GM18499 (cell line): Measurements from ENCODE around the gene ABLIM3.
"Not testable (repeated sequence)": the region's sequence is repeated elsewhere in the genome, so short reads cannot be mapped to it uniquely, and the experiment has no call there.

ENCODE experiments used
- ATAC-seq: cut with Tn5 transposase; IDR thresholded peaks from one replicate; pipeline ENCODE4 v1.9.1; 2021; ENCODE audit warnings: moderate number of reproducible peaks; ENCODE audit not compliant: insufficient read depth, unreplicated experiment

Gene ABLIM3

GRCh38 chr5:149242339-149242738 is 101.0 kb downstream of the ABLIM3 start:
- ATAC-seq, result no peak

GRCh38 chr5:149246906-149247305 is 105.6 kb downstream of the ABLIM3 start:
- ATAC-seq, result no peak

- no peak for ATAC-seq
Measured at GRCh38 chr5:149247726-149248125, 106.4 kb downstream of the ABLIM3 start.

GRCh38 chr5:149251546-149251945 is 110.3 kb downstream of the ABLIM3 start:
- no peak for ATAC-seq

GRCh38 chr5:149254506-149254905 is 113.2 kb downstream of the ABLIM3 start:
- no peak for ATAC-seq

GRCh38 chr5:149256451-149256850 is 115.2 kb downstream of the ABLIM3 start:
- no peak for ATAC-seq

- ATAC-seq, result no peak
Measured at GRCh38 chr5:149257131-149257530, 115.8 kb downstream of the ABLIM3 start.

- ATAC-seq, result no peak
Measured at GRCh38 chr5:149257889-149258705, 116.8 kb downstream of the ABLIM3 start.

GRCh38 chr5:149260761-149261160 is 119.5 kb downstream of the ABLIM3 start:
- no peak for ATAC-seq

- ATAC-seq, result no peak
Measured at GRCh38 chr5:149261246-149261645, 120.0 kb downstream of the ABLIM3 start.

- ATAC-seq, result no peak
Measured at GRCh38 chr5:149262315-149262714, 121.0 kb downstream of the ABLIM3 start.

- ATAC-seq, result no peak
Measured at GRCh38 chr5:149264439-149265067, 123.3 kb downstream of the ABLIM3 start.

- ATAC-seq, result no peak
Measured at GRCh38 chr5:149265068-149265465, 123.8 kb downstream of the ABLIM3 start.

GRCh38 chr5:149265597-149265996 is 124.3 kb downstream of the ABLIM3 start:
- ATAC-seq, result no peak

- ATAC-seq, result no peak
Measured at GRCh38 chr5:149267241-149267973, 126.1 kb downstream of the ABLIM3 start.

GRCh38 chr5:149268928-149269557 is 127.8 kb downstream of the ABLIM3 start:
- ATAC-seq, result no peak

- ATAC-seq, result no peak
Measured at GRCh38 chr5:149271195-149271715, 130.0 kb downstream of the ABLIM3 start.

- ATAC-seq, result no peak
Measured at GRCh38 chr5:149271716-149272563, 130.6 kb downstream of the ABLIM3 start, which contains the start of gene AFAP1L1. Gene AFAP1L1 (plus strand): TSS chr5:149271859. CDS start chr5:149271969, 110 bp downstream.

- not testable (repeated sequence) for ATAC-seq
Measured at GRCh38 chr5:149272781-149273180, 131.5 kb downstream of the ABLIM3 start.
